HUDEP-2 (cell line): Measurements from ENCODE around the gene XAB2.

Experiments used
- DNase-seq, 76 experiments: peaks; one replicate each; lab custom pipeline; 2025; ENCODE audit not compliant: unreplicated experiment in 76 of 76; lab: John Stamatoyannopoulos, UW

XAB2 gene

GRCh38 chr19:7652061-7652641 is 22.8 kb upstream of the XAB2 start:
- peak in 72 of 76 experiments; percentile 21 to 90 (median 74) for DNase-seq

- DNase-seq, result no peak
These were observed 20.8 kb upstream of the XAB2 start for GRCh38 chr19:7650148-7650547.

- no peak for DNase-seq
These were observed 19.1 kb upstream of the XAB2 start for GRCh38 chr19:7648265-7649014.

GRCh38 chr19:7647156-7647555 is 17.8 kb upstream of the XAB2 start:
- no peak for DNase-seq

DNA sequence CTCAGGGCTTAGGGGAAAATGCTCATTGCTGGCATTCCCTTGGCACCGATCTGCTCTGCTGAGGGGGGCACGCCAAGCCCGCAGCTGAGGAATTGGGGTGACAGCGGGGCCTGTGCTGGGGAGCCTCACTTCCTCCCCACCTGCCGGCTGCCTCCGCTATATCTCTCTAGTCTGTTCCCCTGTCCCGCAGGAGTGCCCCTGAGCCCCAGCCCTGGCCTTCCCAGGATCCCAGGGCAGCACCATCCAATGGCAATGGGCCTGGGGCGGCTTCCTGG is 17.0 kb upstream of the XAB2 start:
- DNase-seq, result no peak

GRCh38 chr19:7645656-7646425 is 16.5 kb upstream of the XAB2 start:
- DNase-seq, result no peak

DNA sequence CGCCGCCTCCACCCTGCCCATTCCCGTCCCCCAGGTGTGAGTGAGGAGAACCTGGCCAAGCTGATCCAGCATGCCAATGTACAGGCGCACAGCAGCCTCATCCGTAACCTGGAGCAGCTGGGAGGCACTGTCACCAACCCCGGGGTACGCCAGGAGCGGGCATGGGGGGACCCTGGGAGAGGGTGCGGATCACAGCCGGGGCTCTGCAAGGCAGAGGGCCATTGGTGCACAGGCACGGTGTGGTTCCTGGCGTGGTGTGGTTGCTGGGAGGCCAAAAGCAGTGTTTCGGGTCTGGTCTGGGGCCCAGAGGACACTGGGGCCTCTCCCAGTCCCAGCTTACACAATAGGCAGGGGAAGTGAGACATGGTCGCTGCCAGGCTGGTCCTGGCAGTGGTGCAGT is 15.8 kb upstream of the XAB2 start:
- DNase-seq, result no peak

DNA sequence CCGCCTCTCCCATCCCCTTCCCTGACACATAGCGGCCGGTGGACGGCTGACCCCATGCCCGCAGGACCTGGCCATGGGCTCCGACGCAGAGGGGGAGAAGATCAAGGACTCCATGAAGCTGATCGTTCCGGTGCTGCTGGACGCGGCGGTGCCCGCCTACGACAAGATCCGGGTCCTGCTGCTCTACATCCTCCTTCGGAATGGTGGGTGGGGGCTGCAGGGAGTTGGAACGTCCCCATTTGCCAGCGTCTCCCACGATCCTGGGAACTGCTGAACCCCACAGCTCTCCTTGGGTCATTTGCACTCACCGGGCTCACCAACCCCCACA is 15.2 kb upstream of the XAB2 start:
- DNase-seq, result no peak

DNA sequence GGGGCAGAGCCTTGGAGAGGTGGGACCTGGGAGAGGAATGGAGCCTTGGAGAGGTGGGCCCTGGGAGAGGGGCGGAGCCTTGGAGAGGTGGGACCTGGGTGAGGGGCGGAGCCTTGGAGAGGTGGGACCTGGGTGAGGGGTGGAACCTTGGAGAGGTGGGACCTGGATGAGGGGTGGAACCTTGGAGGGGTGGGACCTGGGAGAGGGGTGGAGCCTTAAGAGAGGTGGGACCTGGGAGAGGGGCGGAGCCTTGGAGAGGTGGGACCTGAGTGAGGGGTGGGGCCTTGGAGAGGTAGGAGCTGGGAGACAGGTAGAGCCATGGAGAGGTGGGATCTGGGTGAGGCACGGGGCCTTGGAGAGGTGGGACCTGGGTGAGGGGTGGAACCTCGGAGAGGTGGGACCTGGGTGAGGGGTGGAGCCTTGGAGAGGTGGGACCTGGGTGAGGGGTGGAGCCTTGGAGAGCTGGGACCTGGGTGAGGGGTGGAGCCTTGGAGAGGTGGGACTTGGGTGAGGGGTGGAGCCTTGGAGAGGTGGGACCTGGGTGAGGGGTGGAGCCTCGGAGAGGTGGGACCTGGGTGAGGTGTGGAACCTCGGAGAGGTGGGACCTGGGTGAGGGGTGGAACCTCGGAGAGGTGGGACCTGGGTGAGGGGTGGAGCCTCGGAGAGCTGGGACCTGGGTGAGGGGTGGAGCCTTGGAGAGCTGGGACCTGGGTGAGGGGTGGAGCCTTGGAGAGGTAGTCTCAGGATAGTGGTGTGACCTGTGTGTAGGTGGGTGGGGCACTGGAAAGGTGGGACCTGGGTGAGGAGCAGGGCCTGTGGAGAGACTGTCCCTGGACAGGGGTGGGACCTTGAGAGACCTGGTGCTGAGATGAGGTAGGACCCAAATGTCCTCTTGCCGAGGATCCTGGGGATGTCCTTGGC is 14.5 kb upstream of the XAB2 start:
- DNase-seq, result peak in 52 of 76 experiments; percentile 13 to 75 (median 46)

DNA sequence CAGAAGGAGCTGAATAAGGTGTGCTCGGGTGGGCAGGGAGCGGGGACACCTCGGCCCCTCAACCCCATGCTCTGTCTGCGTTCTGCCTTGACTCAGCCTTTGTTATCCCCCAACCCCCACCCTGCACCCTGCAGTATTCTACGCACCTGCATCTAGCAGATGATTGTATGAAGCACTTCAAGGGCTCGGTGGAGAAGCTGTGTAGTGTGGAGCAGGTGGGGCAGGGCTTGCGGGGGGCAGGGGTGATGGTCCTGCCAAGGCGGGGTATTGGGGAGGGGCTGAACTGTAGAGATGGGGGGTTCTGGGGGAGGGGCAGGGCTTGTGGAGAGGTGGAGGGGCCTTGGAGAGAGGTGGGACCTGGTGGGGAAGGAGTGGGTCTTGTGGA is 13.7 kb upstream of the XAB2 start:
- no peak for DNase-seq

DNA sequence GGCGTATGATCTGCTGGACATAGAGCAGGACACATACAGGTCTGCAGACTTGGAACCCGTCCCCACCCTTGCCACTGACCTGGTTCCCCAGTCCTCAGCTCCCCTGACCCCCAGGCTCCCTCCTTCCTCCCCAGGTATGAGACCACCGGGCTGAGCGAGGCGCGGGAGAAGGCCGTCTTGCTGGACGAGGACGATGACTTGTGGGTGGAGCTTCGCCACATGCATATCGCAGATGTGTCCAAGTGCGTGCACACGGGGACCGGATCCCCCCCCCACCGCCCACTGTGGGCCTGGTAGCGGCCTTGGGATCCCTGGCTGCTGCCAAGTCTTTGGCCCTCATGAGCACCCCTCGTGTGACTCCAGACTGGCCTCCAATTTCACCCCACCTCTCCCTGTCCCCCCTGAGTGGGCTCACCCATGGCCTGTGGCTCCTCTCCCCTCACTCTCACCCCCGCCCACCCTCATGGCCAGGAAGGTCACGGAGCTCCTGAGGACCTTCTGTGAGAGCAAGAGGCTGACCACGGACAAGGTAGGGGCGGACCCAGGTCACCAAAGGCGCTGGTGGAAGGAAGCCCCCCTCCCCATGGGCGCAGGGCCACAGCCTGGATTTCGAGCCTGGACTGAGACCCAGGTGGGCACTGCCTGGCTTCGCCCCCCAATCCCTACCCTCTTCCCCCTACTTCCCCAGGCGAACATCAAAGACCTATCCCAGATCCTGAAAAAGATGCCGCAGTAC is 13.1 kb upstream of the XAB2 start:
- no peak for DNase-seq

DNA sequence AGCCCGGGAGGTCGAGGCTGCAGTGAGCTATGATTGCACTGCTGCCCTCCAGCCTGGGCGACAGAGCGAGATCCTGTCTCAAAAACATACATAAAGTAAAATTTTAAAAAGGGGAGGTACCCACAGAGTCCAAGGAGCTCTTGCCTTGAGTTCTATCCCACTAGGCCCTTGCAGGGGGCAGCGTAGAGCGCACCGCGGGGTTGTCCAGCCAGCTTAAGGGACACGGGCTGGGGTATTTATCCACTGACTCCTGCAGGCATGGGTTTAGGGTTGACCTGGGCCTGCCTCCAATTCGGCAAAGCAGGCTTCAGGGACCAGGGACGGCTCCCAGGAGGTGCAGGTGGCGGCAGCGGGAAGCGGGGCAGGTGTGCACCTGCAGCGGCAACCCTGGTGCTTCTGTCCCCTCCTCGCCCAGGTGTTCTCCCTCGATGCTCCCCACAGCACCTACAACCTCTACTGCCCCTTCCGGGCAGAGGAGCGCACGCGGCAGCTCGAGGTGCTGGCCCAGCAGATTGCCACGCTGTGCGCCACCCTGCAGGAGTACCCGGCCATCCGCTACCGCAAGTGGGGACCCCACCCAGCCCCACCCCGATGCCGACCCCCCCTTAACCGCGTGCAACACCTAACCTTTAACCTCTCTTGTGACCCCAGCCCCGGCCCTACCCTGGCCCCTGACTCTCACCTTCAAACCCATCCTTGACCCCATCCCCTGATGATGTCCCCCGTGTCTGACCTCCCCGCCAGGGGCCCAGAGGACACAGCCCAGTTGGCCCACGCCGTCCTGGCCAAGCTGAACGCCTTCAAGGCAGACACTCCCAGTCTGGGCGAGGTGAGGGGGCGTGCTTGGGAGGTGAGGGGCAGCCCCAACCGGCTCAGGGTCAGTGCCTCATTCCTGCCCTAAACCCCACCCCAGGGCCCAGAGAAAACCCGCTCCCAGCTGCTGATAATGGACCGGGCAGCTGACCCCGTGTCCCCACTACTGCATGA is 12.2 kb upstream of the XAB2 start:
- peak in 3 of 76 experiments; percentile 15 to 39 (median 17) for DNase-seq

- DNase-seq, result no peak
These were observed 11.5 kb upstream of the XAB2 start for GRCh38 chr19:7640803-7641202.

- DNase-seq, result no peak
These were observed 10.6 kb upstream of the XAB2 start for GRCh38 chr19:7639863-7640348.

DNA sequence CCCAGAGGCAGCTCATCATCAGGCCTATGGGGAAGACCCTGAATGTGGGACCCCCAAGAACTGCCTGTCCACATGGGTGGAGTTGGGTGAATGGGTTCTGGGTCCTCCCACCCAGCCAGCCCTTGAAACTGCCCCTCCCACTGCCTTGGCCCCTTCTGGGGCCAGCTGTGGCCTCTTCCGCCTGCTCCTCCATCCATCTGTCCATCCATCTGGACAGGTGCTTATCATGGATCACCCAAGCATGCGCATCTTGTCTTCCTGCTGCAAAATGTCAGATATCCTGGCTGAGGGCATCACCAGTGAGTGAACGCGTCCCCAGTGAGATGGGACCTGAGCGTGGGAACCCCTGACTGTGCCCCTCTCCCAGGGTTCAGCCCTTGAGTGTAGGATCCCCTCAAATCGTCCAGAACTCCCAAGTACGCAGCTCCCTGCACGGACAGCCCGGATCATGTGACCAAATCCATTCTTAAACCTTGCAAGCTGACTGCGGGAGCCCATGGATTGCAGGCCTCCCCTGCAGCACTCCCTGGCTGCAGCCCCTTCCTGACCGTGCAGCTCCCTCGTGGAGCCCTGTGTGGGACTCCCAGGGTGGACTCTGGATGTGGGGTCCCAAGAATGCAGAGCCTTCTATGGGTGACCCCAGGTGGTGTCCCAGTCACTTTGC is 9.6 kb upstream of the XAB2 start:
- no peak for DNase-seq

GRCh38 chr19:7637374-7638256 is 8.3 kb upstream of the XAB2 start:
- peak in 37 of 76 experiments; percentile 9 to 88 (median 36) for DNase-seq

DNA sequence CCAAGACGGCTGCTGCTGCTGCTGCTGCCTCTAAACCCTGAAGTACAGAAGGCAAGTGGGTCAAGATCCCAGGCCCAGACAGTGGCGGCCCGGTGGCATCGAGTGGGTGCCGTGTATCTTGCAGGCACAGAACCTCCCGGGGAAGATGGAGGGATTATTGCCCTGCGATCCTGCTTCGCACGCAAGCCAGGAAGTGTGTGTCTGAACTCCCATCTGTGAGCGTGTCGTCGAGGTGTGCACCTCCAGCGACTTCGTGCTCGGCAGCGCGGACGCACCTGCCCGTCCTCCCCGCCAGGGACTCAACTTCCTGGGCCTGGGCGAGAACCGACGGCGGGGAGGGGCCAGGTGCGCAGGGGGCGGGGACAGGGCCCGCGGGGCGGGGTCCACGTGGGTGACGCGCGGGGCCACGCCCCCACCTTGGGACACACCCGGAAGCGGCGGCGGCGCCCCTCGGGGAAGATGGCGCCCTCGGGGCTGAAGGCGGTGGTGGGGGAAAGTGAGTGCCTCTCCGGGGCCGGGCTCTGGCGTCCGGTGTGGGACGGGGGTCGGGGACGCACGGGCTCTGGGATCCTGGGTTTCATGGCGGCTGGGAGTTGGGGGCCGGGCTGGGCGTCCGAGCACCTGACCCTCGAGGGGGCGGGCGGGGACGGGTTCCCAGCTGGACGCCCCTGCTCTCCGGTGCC is 7.5 kb upstream of the XAB2 start, which contains the start of gene STXBP2:
TSS of gene STXBP2 (plus strand) at position 420 of the 683 bp plus-strand sequence. CDS start at position 460, 40 bp downstream.
- peak in 71 of 76 experiments; percentile 21 to 89 (median 75) for DNase-seq
